Trophoblast cell (in vitro differentiated cells and primary cell): ENCODE data around the gene TADA2B.

Source experiments
- DNase-seq, 2 donors: peaks; one replicate each; pipeline ENCODE4 v3.0.0-alpha.2; 2016
- H2AFZ ChIP-seq: 2 replicates; pipeline ENCODE4 v1.6.1; 2013; ENCODE audit warnings: low read length, moderate library complexity, mild to moderate bottlenecking; ENCODE audit not compliant: insufficient read depth, poor library complexity
- H2AK5ac ChIP-seq: 2 replicates; pipeline ENCODE4 v1.6.1; 2013; ENCODE audit warnings: mild to moderate bottlenecking, low read length
- H2BK120ac ChIP-seq: 2 replicates; pipeline ENCODE4 v1.6.1; 2013; ENCODE audit warnings: low read length, mild to moderate bottlenecking, moderate library complexity; ENCODE audit not compliant: insufficient read depth, poor library complexity
- H2BK12ac ChIP-seq: 2 replicates; pipeline ENCODE4 v1.6.1; 2013; ENCODE audit warnings: mild to moderate bottlenecking, low read length, moderate library complexity
- H2BK5ac ChIP-seq: 2 replicates; pipeline ENCODE4 v1.6.1; 2013; ENCODE audit warnings: low read length, low read depth, moderate library complexity, mild to moderate bottlenecking; ENCODE audit not compliant: poor library complexity
- H3K14ac ChIP-seq: 2 replicates; pipeline ENCODE4 v1.6.1; 2013; ENCODE audit warnings: mild to moderate bottlenecking, low read length
- H3K18ac ChIP-seq: 2 replicates; pipeline ENCODE4 v1.6.1; 2013; ENCODE audit warnings: mild to moderate bottlenecking, low read length
- H3K23ac ChIP-seq: 2 replicates; pipeline ENCODE4 v1.6.1; 2013; ENCODE audit warnings: low read length
- H3K27ac ChIP-seq: 2 replicates; pipeline ENCODE4 v1.5.1; 2013; ENCODE audit warnings: low read depth, mild to moderate bottlenecking, inconsistent platforms, low read length, moderate library complexity
- H3K27me3 ChIP-seq: 2 replicates; pipeline ENCODE4 v1.6.1; 2013; ENCODE audit warnings: inconsistent platforms, mild to moderate bottlenecking, low read length, moderate library complexity; ENCODE audit not compliant: insufficient read depth
- H3K36me3 ChIP-seq, 2 experiments: 1 replicate in 1 of 2; 2 replicates in 1 of 2; pipeline ENCODE4 v1.6.1; 2013; ENCODE audit warnings: low read length in 2 of 2, mild to moderate bottlenecking in 2 of 2, moderate library complexity in 1 of 2; ENCODE audit not compliant: insufficient read depth in 2 of 2, control insufficient read depth in 1 of 2
- H3K4ac ChIP-seq: 2 replicates; pipeline ENCODE4 v1.6.1; 2013; ENCODE audit warnings: low read depth, mild to moderate bottlenecking, low read length, moderate library complexity
- H3K4me1 ChIP-seq, 2 experiments: 1 replicate in 1 of 2; 2 replicates in 1 of 2; pipeline ENCODE4 v1.6.1; 2013; ENCODE audit warnings: low read length in 2 of 2, mild to moderate bottlenecking in 2 of 2, moderate library complexity in 1 of 2; ENCODE audit not compliant: insufficient read depth in 2 of 2, control insufficient read depth in 1 of 2
- H3K4me2 ChIP-seq: 2 replicates; pipeline ENCODE4 v1.6.1; 2013; ENCODE audit warnings: inconsistent platforms, mild to moderate bottlenecking, low read length, moderate library complexity
- H3K4me3 ChIP-seq: 2 replicates; pipeline ENCODE4 v1.5.1; 2013; ENCODE audit warnings: mild to moderate bottlenecking, low read depth, low read length, inconsistent platforms
- H3K79me1 ChIP-seq: one replicate; pipeline ENCODE4 v1.6.1; 2013; ENCODE audit warnings: low read length
- H3K79me2 ChIP-seq: 2 replicates; pipeline ENCODE4 v1.6.1; 2013; ENCODE audit warnings: low read length, mild to moderate bottlenecking; ENCODE audit not compliant: control insufficient read depth, insufficient read depth, poor library complexity
- H3K9ac ChIP-seq: 2 replicates; pipeline ENCODE4 v1.6.1; 2013; ENCODE audit warnings: mild to moderate bottlenecking, low read length
- H3K9me3 ChIP-seq: 2 replicates; pipeline ENCODE4 v1.6.1; 2013; ENCODE audit warnings: low read depth, mild to moderate bottlenecking, control low read depth, inconsistent platforms, low read length; ENCODE audit not compliant: insufficient read depth
- H4K12ac ChIP-seq: 2 replicates; pipeline ENCODE4 v1.6.1; 2013; ENCODE audit warnings: low read depth, mild to moderate bottlenecking, low read length, moderate library complexity
- H4K8ac ChIP-seq: 2 replicates; pipeline ENCODE4 v1.6.1; 2013; ENCODE audit warnings: low read depth, mild to moderate bottlenecking, low read length, moderate library complexity
- H4K91ac ChIP-seq: one replicate; pipeline ENCODE4 v1.6.1; 2013; ENCODE audit warnings: low read depth, mild to moderate bottlenecking, low read length, moderate library complexity
- WGBS: extraction: QIAGEN DNeasy Blood & Tissue Kit; methylation state at CpG from one replicate; pipeline ENCODE4 v1.1.7; 2013; ENCODE audit warnings: missing lambda C conversion rate; ENCODE audit not compliant: insufficient read length, insufficient coverage; ENCODE audit errors: extremely low coverage; 5-methylcytosine and 5-hydroxymethylcytosine counted together

Gene TADA2B

GRCh38 chr4:7007944-7008343 is 35.2 kb upstream of the TADA2B start:
- DNase-seq = no peak
- no peak overlapping the region for H4K91ac ChIP-seq
- H3K36me3 ChIP-seq = peaks cover 24 to 31% of the 10 kb centered on the region in 2 experiments
- H3K4me1 ChIP-seq = no peaks in the 10 kb centered on the region
- no peaks in the 10 kb centered on the region for H3K9me3 ChIP-seq
- H4K8ac ChIP-seq = no peak overlapping the region
- H3K18ac ChIP-seq = no peak overlapping the region
- no peak overlapping the region for H3K9ac ChIP-seq
- H2AFZ ChIP-seq = no peak overlapping the region
- no CpG with 5 or more reads among the region's 2 CpGs for WGBS
- no peak overlapping the region for H3K4me3 ChIP-seq
- no peak overlapping the region for H4K12ac ChIP-seq
- no peak overlapping the region for H3K4ac ChIP-seq
- H2BK12ac ChIP-seq = no peak overlapping the region
- no peak overlapping the region for H2BK120ac ChIP-seq
- no peaks in the 10 kb centered on the region for H3K79me1 ChIP-seq
- H2BK5ac ChIP-seq = no peak overlapping the region
- H3K79me2 ChIP-seq = no peaks in the 10 kb centered on the region
- H3K27ac ChIP-seq = no peak overlapping the region
- no peak overlapping the region for H3K23ac ChIP-seq
- no peaks in the 10 kb centered on the region for H3K27me3 ChIP-seq
- H3K4me2 ChIP-seq = no peak overlapping the region
- no peak overlapping the region for H3K14ac ChIP-seq
- H2AK5ac ChIP-seq = no peak overlapping the region

GRCh38 chr4:7009564-7009963 is 33.6 kb upstream of the TADA2B start:
- no peak overlapping the region for H2AK5ac ChIP-seq
- H3K4me1 ChIP-seq = no peaks in the 10 kb centered on the region
- no peaks in the 10 kb centered on the region for H3K79me1 ChIP-seq
- no peak overlapping the region for H3K4me3 ChIP-seq
- H4K12ac ChIP-seq = no peak overlapping the region
- H2BK120ac ChIP-seq = no peak overlapping the region
- H3K9ac ChIP-seq = no peak overlapping the region
- H3K9me3 ChIP-seq = no peaks in the 10 kb centered on the region
- H3K79me2 ChIP-seq = no peaks in the 10 kb centered on the region
- no peak overlapping the region for H4K8ac ChIP-seq
- peaks cover 25 to 38% of the 10 kb centered on the region in 2 experiments for H3K36me3 ChIP-seq
- no peak overlapping the region for H3K18ac ChIP-seq
- no peak overlapping the region for H2BK5ac ChIP-seq
- no peak overlapping the region for H3K27ac ChIP-seq
- no peak overlapping the region for H2BK12ac ChIP-seq
- H3K27me3 ChIP-seq = no peaks in the 10 kb centered on the region
- H3K14ac ChIP-seq = no peak overlapping the region
- DNase-seq = no peak
- H3K4ac ChIP-seq = no peak overlapping the region
- H2AFZ ChIP-seq = no peak overlapping the region
- no peak overlapping the region for H4K91ac ChIP-seq
- WGBS = no CpG with 5 or more reads among the region's 5 CpGs
- no peak overlapping the region for H3K23ac ChIP-seq
- no peak overlapping the region for H3K4me2 ChIP-seq

GRCh38 chr4:7013175-7013574 is 30.0 kb upstream of the TADA2B start:
- H2BK120ac ChIP-seq = no peak overlapping the region

GRCh38 chr4:7014815-7015214 is 28.4 kb upstream of the TADA2B start:
- peaks cover 45 to 56% of the 10 kb centered on the region in 2 experiments for H3K36me3 ChIP-seq
- H3K27ac ChIP-seq = no peak overlapping the region
- no peak overlapping the region for H3K18ac ChIP-seq
- no peak overlapping the region for H3K14ac ChIP-seq
- no CpG with 5 or more reads among the region's 12 CpGs for WGBS
- H3K4me1 ChIP-seq = no peaks in the 10 kb centered on the region
- no peak overlapping the region for H2BK5ac ChIP-seq
- no peak for DNase-seq
- no peak overlapping the region for H3K4ac ChIP-seq
- H3K9ac ChIP-seq = no peak overlapping the region
- H4K8ac ChIP-seq = no peak overlapping the region
- no peak overlapping the region for H4K12ac ChIP-seq
- H4K91ac ChIP-seq = no peak overlapping the region
- H3K79me2 ChIP-seq = no peaks in the 10 kb centered on the region
- no peak overlapping the region for H3K4me2 ChIP-seq
- no peak overlapping the region for H2BK12ac ChIP-seq
- H3K4me3 ChIP-seq = no peak overlapping the region
- no peaks in the 10 kb centered on the region for H3K79me1 ChIP-seq
- H3K23ac ChIP-seq = no peak overlapping the region
- no peak overlapping the region for H2AK5ac ChIP-seq
- H2BK120ac ChIP-seq = no peak overlapping the region
- no peak overlapping the region for H2AFZ ChIP-seq
- no peaks in the 10 kb centered on the region for H3K9me3 ChIP-seq
- H3K27me3 ChIP-seq = no peaks in the 10 kb centered on the region

More at GRCh38 chr4:7013175-7013574, 30.0 kb upstream of the TADA2B start:
- Histone ChIP-seq H3K14ac (no peak overlapping the region), H3K18ac (no peak overlapping the region), H2BK5ac (no peak overlapping the region), H3K4ac (no peak overlapping the region), H4K91ac (no peak overlapping the region), H3K79me2 (no peaks in the 10 kb centered on the region), H2AFZ (no peak overlapping the region), H2AK5ac (no peak overlapping the region), H3K4me2 (no peak overlapping the region), H4K8ac (no peak overlapping the region), H3K27ac (no peak overlapping the region), H3K23ac (no peak overlapping the region), H4K12ac (no peak overlapping the region), H3K27me3 (no peaks in the 10 kb centered on the region), H3K4me3 (no peak overlapping the region), H3K9ac (no peak overlapping the region), H3K4me1 (no peaks in the 10 kb centered on the region), H3K79me1 (no peaks in the 10 kb centered on the region), H3K36me3 (peaks cover 40 to 55% of the 10 kb centered on the region in 2 experiments), H3K9me3 (no peaks in the 10 kb centered on the region), H2BK12ac (no peak overlapping the region)
- WGBS = no CpG with 5 or more reads among the region's 11 CpGs
- no peak for DNase-seq
